ENCODE data around the gene IGSF1.

- TF ChIP-seq ZNF224 (CRISPR knock-in tag; IDR thresholded peaks at IDR 0.05) (no peak), SALL2 (CRISPR knock-in tag; IDR thresholded peaks at IDR 0.05) (no peak), ZNF367 (CRISPR knock-in tag; IDR thresholded peaks at IDR 0.05; ENCODE audit: borderline replicate concordance) (no peak), ZNF724P (CRISPR knock-in tag; IDR thresholded peaks at IDR 0.05; ENCODE audit: borderline replicate concordance) (no peak), STAT6 (CRISPR knock-in tag; IDR thresholded peaks at IDR 0.05; ENCODE audit: borderline replicate concordance) (no peak), NFKB2 (CRISPR knock-in tag; IDR thresholded peaks at IDR 0.05; ENCODE audit: borderline replicate concordance) (no peak), POLR2A (IDR thresholded peaks at IDR 0.05; ENCODE audit: insufficient read depth in 1 of 2, low read depth in 2 of 2, low read length in 2 of 2) (no peak), JUNB (CRISPR knock-in tag; IDR thresholded peaks at IDR 0.05; ENCODE audit: borderline replicate concordance) (no peak), REPIN1 (CRISPR knock-in tag; IDR thresholded peaks at IDR 0.05; ENCODE audit: borderline replicate concordance, low read depth) (no peak), ATF3 (CRISPR knock-in tag; IDR thresholded peaks at IDR 0.05) (no peak)
Measured at GRCh38 chrX:131264665-131265064, 24.4 kb downstream of the IGSF1 start.

Data from HepG2 (cell line).